ENCODE measurements around the gene HSPB7.

DNA sequence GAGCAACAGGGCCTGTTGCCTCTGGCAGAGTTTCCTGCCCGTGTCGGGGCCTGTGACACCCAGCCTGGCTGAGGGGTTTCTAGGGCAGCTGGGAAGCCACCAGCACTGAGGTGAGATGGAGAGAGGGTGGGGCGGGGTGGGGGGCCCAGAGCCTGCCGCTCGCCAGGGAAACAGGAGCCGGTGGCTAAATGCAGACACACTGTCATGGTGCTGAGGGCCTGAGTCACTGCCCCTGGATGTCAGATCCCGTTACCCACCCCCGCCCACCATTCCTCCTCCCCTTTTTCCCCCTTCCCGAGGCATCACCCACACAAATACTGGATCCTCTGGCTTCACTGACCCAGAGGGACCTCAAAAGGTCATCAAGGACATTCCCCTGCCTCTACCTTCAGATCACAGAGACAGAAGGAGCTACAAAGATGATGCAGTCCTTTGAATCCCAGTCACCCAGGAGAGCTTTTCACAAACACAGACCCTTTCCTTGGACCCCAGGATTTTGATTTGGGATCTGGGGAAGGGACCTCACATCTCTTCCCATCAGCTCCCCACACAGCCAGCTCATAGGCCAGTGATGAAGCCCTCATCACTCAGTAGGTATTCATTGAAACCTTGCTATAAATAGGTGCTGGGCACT is 1.9 kb upstream of the HSPB7 start:
- TF ChIP-seq, protein P1, sequence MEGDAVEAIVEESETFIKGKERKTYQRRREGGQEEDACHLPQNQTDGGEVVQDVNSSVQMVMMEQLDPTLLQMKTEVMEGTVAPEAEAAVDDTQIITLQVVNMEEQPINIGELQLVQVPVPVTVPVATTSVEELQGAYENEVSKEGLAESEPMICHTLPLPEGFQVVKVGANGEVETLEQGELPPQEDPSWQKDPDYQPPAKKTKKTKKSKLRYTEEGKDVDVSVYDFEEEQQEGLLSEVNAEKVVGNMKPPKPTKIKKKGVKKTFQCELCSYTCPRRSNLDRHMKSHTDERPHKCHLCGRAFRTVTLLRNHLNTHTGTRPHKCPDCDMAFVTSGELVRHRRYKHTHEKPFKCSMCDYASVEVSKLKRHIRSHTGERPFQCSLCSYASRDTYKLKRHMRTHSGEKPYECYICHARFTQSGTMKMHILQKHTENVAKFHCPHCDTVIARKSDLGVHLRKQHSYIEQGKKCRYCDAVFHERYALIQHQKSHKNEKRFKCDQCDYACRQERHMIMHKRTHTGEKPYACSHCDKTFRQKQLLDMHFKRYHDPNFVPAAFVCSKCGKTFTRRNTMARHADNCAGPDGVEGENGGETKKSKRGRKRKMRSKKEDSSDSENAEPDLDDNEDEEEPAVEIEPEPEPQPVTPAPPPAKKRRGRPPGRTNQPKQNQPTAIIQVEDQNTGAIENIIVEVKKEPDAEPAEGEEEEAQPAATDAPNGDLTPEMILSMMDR (conservative IDR thresholded peaks at IDR 0.05) = no peak
- TF ChIP-seq ZFX (IDR thresholded peaks at IDR 0.05) = no peak

All from C4-2B (cell line).